H9 (cell line): ENCODE data around the gene NTF3. TPM values are rescaled to one million over a fixed set of nuclear protein-coding genes. Genes with fewer than 3 reads are reported as not detected.

ENCODE experiments used
- DNase-seq: peaks from one replicate; pipeline ENCODE4 v3.0.0-alpha.2; 2017
- H2AFZ ChIP-seq: one replicate; pipeline ENCODE4 v1.6.1; 2013; ENCODE audit warnings: mild to moderate bottlenecking, low read length, control low read depth, moderate library complexity
- H2AK5ac ChIP-seq: 2 replicates; pipeline ENCODE4 v1.6.1; 2013; ENCODE audit warnings: low read length, control low read depth, mixed read lengths; ENCODE audit not compliant: insufficient read length
- H2BK120ac ChIP-seq: one replicate; pipeline ENCODE4 v1.6.1; 2013; ENCODE audit warnings: low read depth, mild to moderate bottlenecking, low read length, control low read depth, inconsistent platforms; ENCODE audit not compliant: poor library complexity, severe bottlenecking
- H2BK12ac ChIP-seq: 2 replicates; pipeline ENCODE4 v1.6.1; 2013; ENCODE audit warnings: low read length, control low read depth, mixed read lengths, low read depth; ENCODE audit not compliant: insufficient read length
- H2BK15ac ChIP-seq: 2 replicates; pipeline ENCODE4 v1.6.1; 2013; ENCODE audit warnings: low read depth, low read length, control low read depth
- H2BK20ac ChIP-seq: one replicate; pipeline ENCODE4 v1.6.1; 2013; ENCODE audit warnings: low read depth, mild to moderate bottlenecking, low read length, control low read depth, inconsistent platforms; ENCODE audit not compliant: poor library complexity, severe bottlenecking
- H2BK5ac ChIP-seq: 2 replicates; pipeline ENCODE4 v1.6.1; 2013; ENCODE audit warnings: low read length, control low read depth, mixed read lengths; ENCODE audit not compliant: insufficient read length
- H3K14ac ChIP-seq: 2 replicates; pipeline ENCODE4 v1.6.1; 2013; ENCODE audit warnings: low read length, control low read depth; ENCODE audit not compliant: insufficient read depth
- H3K18ac ChIP-seq: 2 replicates; pipeline ENCODE4 v1.6.1; 2013; ENCODE audit warnings: low read depth, mild to moderate bottlenecking, mixed read lengths, low read length, control low read depth; ENCODE audit not compliant: insufficient read length
- H3K23ac ChIP-seq: 2 replicates; pipeline ENCODE4 v1.6.1; 2013; ENCODE audit warnings: low read length, control low read depth, mixed read lengths, low read depth; ENCODE audit not compliant: insufficient read length
- H3K23me2 ChIP-seq: 2 replicates; pipeline ENCODE4 v1.6.1; 2013; ENCODE audit warnings: low read depth, mild to moderate bottlenecking, mixed read lengths, low read length, control low read depth; ENCODE audit not compliant: insufficient read length, poor library complexity, severe bottlenecking
- H3K27ac ChIP-seq: 2 replicates; pipeline ENCODE4 v1.5.1; 2013; ENCODE audit warnings: low read length, control low read depth, mixed read lengths, low read depth; ENCODE audit not compliant: insufficient read length
- H3K27me3 ChIP-seq: 2 replicates; pipeline ENCODE4 v1.6.1; 2013; ENCODE audit warnings: low read length, control low read depth, inconsistent platforms; ENCODE audit not compliant: insufficient read depth
- H3K4ac ChIP-seq: 2 replicates; pipeline ENCODE4 v1.6.1; 2013; ENCODE audit warnings: low read depth, mild to moderate bottlenecking, control low read depth, inconsistent platforms, low read length, moderate library complexity
- H3K4me1 ChIP-seq: 2 replicates; pipeline ENCODE4 v1.6.1; 2013; ENCODE audit warnings: low read length, control low read depth, inconsistent platforms; ENCODE audit not compliant: insufficient read depth
- H3K4me2 ChIP-seq: 2 replicates; pipeline ENCODE4 v1.6.1; 2013; ENCODE audit warnings: low read length, control low read depth, mixed read lengths; ENCODE audit not compliant: insufficient read length, insufficient read depth
- H3K56ac ChIP-seq: 2 replicates; pipeline ENCODE4 v1.6.1; 2013; ENCODE audit warnings: low read depth, mild to moderate bottlenecking, mixed read lengths, low read length, control low read depth; ENCODE audit not compliant: insufficient read length
- H3K79me1 ChIP-seq: 2 replicates; pipeline ENCODE4 v1.6.1; 2013; ENCODE audit warnings: low read depth, mild to moderate bottlenecking, moderate library complexity, low read length, control low read depth, inconsistent platforms; ENCODE audit not compliant: insufficient read depth, poor library complexity, severe bottlenecking
- H3K79me2 ChIP-seq: 2 replicates; pipeline ENCODE4 v1.6.1; 2013; ENCODE audit warnings: low read length, control low read depth, inconsistent platforms; ENCODE audit not compliant: insufficient read depth
- H3K9ac ChIP-seq: 2 replicates; pipeline ENCODE4 v1.6.1; 2013; ENCODE audit warnings: low read length, control low read depth, mixed read lengths; ENCODE audit not compliant: insufficient read length; ENCODE audit errors: extremely low read depth
- H3K9me3 ChIP-seq: one replicate; pipeline ENCODE4 v1.6.1; 2013; ENCODE audit warnings: low read depth, low read length, inconsistent platforms; ENCODE audit not compliant: control insufficient read depth
- H3T11ph ChIP-seq: one replicate; pipeline ENCODE4 v1.6.1; 2013; ENCODE audit warnings: mild to moderate bottlenecking, low read length, control low read depth, inconsistent platforms
- H4K20me1 ChIP-seq: one replicate; pipeline ENCODE4 v1.6.1; 2013; ENCODE audit not compliant: control insufficient read depth, insufficient read length, insufficient read depth
- H4K5ac ChIP-seq: 2 replicates; pipeline ENCODE4 v1.6.1; 2013; ENCODE audit warnings: low read depth, mild to moderate bottlenecking, mixed read lengths, low read length, control low read depth; ENCODE audit not compliant: insufficient read length
- H4K8ac ChIP-seq: replicated peaks from 2 replicates; pipeline ENCODE4 v1.6.1; 2013; ENCODE audit warnings: low read length, control low read depth, mixed read lengths, low read depth; ENCODE audit not compliant: insufficient read length
- H4K91ac ChIP-seq: 2 replicates; pipeline ENCODE4 v1.6.1; 2013; ENCODE audit warnings: low read depth, mild to moderate bottlenecking, moderate library complexity, mixed read lengths, low read length, control low read depth; ENCODE audit not compliant: insufficient read length
- H3K27ac Mint-ChIP-seq, 3 experiments: 2 replicates in 2 of 3; 3 replicates in 1 of 3; pipeline ENCODE4 v1.8.0; 2020 to 2021; ENCODE audit warnings: mixed read lengths in 3 of 3, mild to moderate bottlenecking in 1 of 3, moderate library complexity in 1 of 3
- H3K27me3 Mint-ChIP-seq: 2 replicates; pipeline ENCODE4 v1.8.0; 2021; ENCODE audit warnings: low read depth, mild to moderate bottlenecking, moderate library complexity, mixed read lengths
- H3K36me3 Mint-ChIP-seq, 3 experiments: 2 replicates in 2 of 3; 3 replicates in 1 of 3; pipeline ENCODE4 v1.8.0; 2020 to 2021; ENCODE audit warnings: low read depth in 3 of 3, mixed read lengths in 3 of 3; ENCODE audit not compliant: insufficient read depth in 1 of 3
- H3K4me1 Mint-ChIP-seq, 2 experiments: 2 replicates each; pipeline ENCODE4 v1.8.0; 2020; ENCODE audit warnings: mixed read lengths in 2 of 2
- H3K4me3 Mint-ChIP-seq, 2 experiments: 2 replicates in 1 of 2; 3 replicates in 1 of 2; pipeline ENCODE4 v1.8.0; 2020 to 2021; ENCODE audit warnings: mild to moderate bottlenecking in 2 of 2, mixed read lengths in 2 of 2, moderate library complexity in 1 of 2
- H3K9me3 Mint-ChIP-seq, 2 experiments: 2 replicates in 1 of 2; 3 replicates in 1 of 2; pipeline ENCODE4 v1.8.0; 2020; ENCODE audit warnings: mild to moderate bottlenecking in 2 of 2, mixed read lengths in 2 of 2, moderate library complexity in 1 of 2
- WGBS: extraction: QIAGEN DNeasy Blood & Tissue Kit; methylation state at CpG from one replicate; pipeline ENCODE4 v1.1.7; 2013; ENCODE audit warnings: missing lambda C conversion rate, low lambda C conversion rate, mixed read lengths; ENCODE audit not compliant: insufficient read length; ENCODE audit errors: extremely low coverage; 5-methylcytosine and 5-hydroxymethylcytosine counted together
- total RNA-seq: library from RNA; stranded (reverse); gene quantifications from 2 replicates; pipeline ENCODE4 v1.2.1, GENCODE V29; 2021
- TF ChIP-seq, protein P1 (sequence below): fragments of 200-600 bp; sonication (generic); conservative IDR thresholded peaks from 3 replicates; pipeline ENCODE4 v1.8.0; 2021; ENCODE audit warnings: antibody characterized with exemption, mild to moderate bottlenecking

Gene NTF3
- total RNA-seq, 1 experiment from 2014 or later, result 0.48 TPM

GRCh38 chr12:5505116-5505515 lies 73.2 kb downstream of the NTF3 start:
- DNase-seq, result peak; percentile 12
- TF ChIP-seq, protein P1, sequence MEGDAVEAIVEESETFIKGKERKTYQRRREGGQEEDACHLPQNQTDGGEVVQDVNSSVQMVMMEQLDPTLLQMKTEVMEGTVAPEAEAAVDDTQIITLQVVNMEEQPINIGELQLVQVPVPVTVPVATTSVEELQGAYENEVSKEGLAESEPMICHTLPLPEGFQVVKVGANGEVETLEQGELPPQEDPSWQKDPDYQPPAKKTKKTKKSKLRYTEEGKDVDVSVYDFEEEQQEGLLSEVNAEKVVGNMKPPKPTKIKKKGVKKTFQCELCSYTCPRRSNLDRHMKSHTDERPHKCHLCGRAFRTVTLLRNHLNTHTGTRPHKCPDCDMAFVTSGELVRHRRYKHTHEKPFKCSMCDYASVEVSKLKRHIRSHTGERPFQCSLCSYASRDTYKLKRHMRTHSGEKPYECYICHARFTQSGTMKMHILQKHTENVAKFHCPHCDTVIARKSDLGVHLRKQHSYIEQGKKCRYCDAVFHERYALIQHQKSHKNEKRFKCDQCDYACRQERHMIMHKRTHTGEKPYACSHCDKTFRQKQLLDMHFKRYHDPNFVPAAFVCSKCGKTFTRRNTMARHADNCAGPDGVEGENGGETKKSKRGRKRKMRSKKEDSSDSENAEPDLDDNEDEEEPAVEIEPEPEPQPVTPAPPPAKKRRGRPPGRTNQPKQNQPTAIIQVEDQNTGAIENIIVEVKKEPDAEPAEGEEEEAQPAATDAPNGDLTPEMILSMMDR, result no peak
- H2BK15ac ChIP-seq, result no peak overlapping the region
- H3T11ph ChIP-seq, result no peak overlapping the region
- Mint-ChIP-seq H3K27me3 (peaks cover 11% of the 10 kb centered on the region), H3K9me3 (no peaks in the 10 kb centered on the region), H3K4me1 (peaks cover 0 to 8% of the 10 kb centered on the region in 2 experiments; a peak in 2 of 4 replicates), H3K27ac (no peak overlapping the region; a peak in 1 of 7 replicates), H3K36me3 (no peaks in the 10 kb centered on the region), H3K4me3 (no peak overlapping the region)
- H2AK5ac ChIP-seq, result no peak overlapping the region
- no peaks in the 10 kb centered on the region for H3K23me2 ChIP-seq
- no peak overlapping the region for H3K14ac ChIP-seq
- no peaks in the 10 kb centered on the region for H3K4me1 ChIP-seq
- H3K4ac ChIP-seq, result no peak overlapping the region
- no peak overlapping the region for H3K9ac ChIP-seq
- H3K79me2 ChIP-seq, result no peaks in the 10 kb centered on the region
- H3K4me2 ChIP-seq, result no peak overlapping the region
- H3K56ac ChIP-seq, result no peak overlapping the region
- H2BK5ac ChIP-seq, result no peak overlapping the region
- no peak overlapping the region for H4K8ac ChIP-seq
- no peaks in the 10 kb centered on the region for H3K79me1 ChIP-seq
- H4K20me1 ChIP-seq, result no peaks in the 10 kb centered on the region
- H2BK120ac ChIP-seq, result no peak overlapping the region
- H3K18ac ChIP-seq, result no peak overlapping the region
- no peaks in the 10 kb centered on the region; the same call in 1 of the 2 replicates for H3K27me3 ChIP-seq
- no peaks in the 10 kb centered on the region for H3K9me3 ChIP-seq
- H2BK12ac ChIP-seq, result no peak overlapping the region
- H4K5ac ChIP-seq, result no peak overlapping the region
- H2BK20ac ChIP-seq, result no peak overlapping the region
- no peak overlapping the region for H3K23ac ChIP-seq
- no peak overlapping the region for H2AFZ ChIP-seq
- H3K27ac ChIP-seq, result no peak overlapping the region
- H4K91ac ChIP-seq, result no peak overlapping the region
- WGBS, result no CpG with 5 or more reads among the region's 4 CpGs
